HCT116 (cell line): ENCODE measurements around the gene CENPU. TPM values are rescaled to one million over a fixed set of nuclear protein-coding genes. Genes with fewer than 3 reads are reported as not detected.

ENCODE experiments used
- ATAC-seq: fragments of 200-7000 bp; cut with Tn5 transposase; 2 replicates; pipeline ENCODE4 v1.9.1; 2020; ENCODE audit warnings: mild to moderate bottlenecking, moderate library complexity
- BruUV-seq: library from RNA; stranded (reverse); fragments of 400-500 nt; replicated peaks from 2 replicates; lab custom pipeline; 2021; lab: Mats Ljungman, UMichigan
- CTCF ChIA-PET: fragments of 300-600 bp; sonication (Branson Sonifier 250); formaldehyde crosslinking; loops from one replicate; lab custom pipeline; 2021; ENCODE audit warnings: antibody characterized with exemption; lab: Charles Lee
- POLR2A ChIA-PET: fragments of 300-600, 350-600 bp; sonication (Branson Sonifier 250); formaldehyde crosslinking; loops from one replicate; lab custom pipeline; 2021; ENCODE audit warnings: antibody characterized with exemption; lab: Charles Lee
- RAD21 ChIA-PET, 2 experiments: fragments of 300-600 bp; sonication (Branson Sonifier 250); formaldehyde crosslinking; loops; one replicate each; lab custom pipeline; 2023; ENCODE audit warnings: low total read pairs in 2 of 2; ENCODE audit not compliant: uncharacterized antibody in 2 of 2, unreplicated experiment in 2 of 2, low non-redundant PET in 1 of 2; lab: Charles Lee
- DNase-seq: peaks from one replicate; pipeline ENCODE4 v3.0.0-alpha.2; 2010; ENCODE audit warnings: low read depth, low spot score
- H2AFZ ChIP-seq: fragments of 200-600 bp; shearing (Covaris generic), sonication (generic); 2 replicates; pipeline ENCODE4 v1.6.1; 2017; ENCODE audit warnings: low read depth, mixed run types, mixed read lengths, antibody characterized with exemption, low read length; ENCODE audit not compliant: poor library complexity, severe bottlenecking
- H3K27ac ChIP-seq: 2 replicates; pipeline ENCODE4 v1.5.1; 2012; ENCODE audit warnings: low read depth, low read length
- H3K27me3 ChIP-seq: fragments of 200-600 bp; sonication (generic); 2 replicates; pipeline ENCODE4 v1.6.1; 2016; ENCODE audit warnings: mixed run types, low read length, mixed read lengths; ENCODE audit not compliant: insufficient read depth
- H3K36me3 ChIP-seq, 2 experiments: fragments of 200-500 bp in 1 of 2; fragments of 200-600 bp in 1 of 2; sonication (Bioruptor generic) in 1 of 2; sonication (generic) in 1 of 2; 2 replicates each; pipeline versions ENCODE4 v1.5.1 to v1.6.1; 2014 to 2016; ENCODE audit warnings: low read length in 2 of 2, inconsistent platforms in 1 of 2, mixed read lengths in 1 of 2, mixed run types in 1 of 2; ENCODE audit not compliant: insufficient read depth in 2 of 2, control insufficient read depth in 1 of 2
- H3K4me1 ChIP-seq, 2 experiments: fragments of 200-600 bp in 1 of 2; sonication (generic) in 1 of 2; 2 replicates each; pipeline versions ENCODE4 v1.5.1 to v1.6.1; 2012 to 2017; ENCODE audit warnings: low read length in 2 of 2, inconsistent platforms in 1 of 2, mild to moderate bottlenecking in 1 of 2, mixed read lengths in 1 of 2, mixed run types in 1 of 2, moderate library complexity in 1 of 2; ENCODE audit not compliant: insufficient read depth in 2 of 2, control insufficient read depth in 1 of 2
- H3K4me2 ChIP-seq: fragments of 200-600 bp; sonication (generic); 2 replicates; pipeline ENCODE4 v1.6.1; 2017; ENCODE audit warnings: mixed run types, low read length, mixed read lengths
- H3K4me3 ChIP-seq, 2 experiments: fragments of 200-600 bp in 1 of 2; sonication (generic) in 1 of 2; replicated peaks in 1 of 2; 2 replicates each; pipeline ENCODE4 v1.5.1; 2011 to 2016; ENCODE audit warnings: low read length in 2 of 2, control low read depth in 1 of 2, low read depth in 1 of 2, mild to moderate bottlenecking in 1 of 2, mixed read lengths in 1 of 2, mixed run types in 1 of 2
- H3K79me2 ChIP-seq: fragments of 200-600 bp; sonication (generic); 2 replicates; pipeline ENCODE4 v1.6.1; 2017; ENCODE audit warnings: mild to moderate bottlenecking, mixed run types, low read length, moderate library complexity, mixed read lengths; ENCODE audit not compliant: insufficient read depth
- H3K9ac ChIP-seq: fragments of 200-600 bp; sonication (generic); 2 replicates; pipeline ENCODE4 v1.6.1; 2016; ENCODE audit warnings: low read length, mixed read lengths
- H3K9me2 ChIP-seq: fragments of 200-600 bp; sonication (generic), shearing (Covaris generic); 2 replicates; pipeline ENCODE4 v1.6.1; 2017; ENCODE audit warnings: mixed run types, mild to moderate bottlenecking, moderate library complexity; ENCODE audit not compliant: insufficient read depth
- H3K9me3 ChIP-seq, 2 experiments: fragments of 200-500 bp in 1 of 2; fragments of 200-600 bp in 1 of 2; sonication (Bioruptor generic) in 1 of 2; sonication (generic) in 1 of 2; 2 replicates each; pipeline ENCODE4 v1.6.1; 2014 to 2017; ENCODE audit warnings: low read length in 2 of 2, mixed read lengths in 2 of 2, inconsistent platforms in 1 of 2, low read depth in 1 of 2, mild to moderate bottlenecking in 1 of 2, mixed run types in 1 of 2, moderate library complexity in 1 of 2; ENCODE audit not compliant: control insufficient read depth in 1 of 2, insufficient read depth in 1 of 2
- H4K20me1 ChIP-seq: fragments of 200-600 bp; sonication (generic), shearing (Covaris generic); 2 replicates; pipeline ENCODE4 v1.6.1; 2017; ENCODE audit warnings: mixed run types, mild to moderate bottlenecking, moderate library complexity; ENCODE audit not compliant: insufficient read depth
- CBX3 ChIP-seq: IDR thresholded peaks from 2 replicates; pipeline ENCODE4 v1.6.1; 2012; ENCODE audit warnings: low read depth
- CEBPB ChIP-seq: IDR thresholded peaks from 2 replicates; pipeline ENCODE4 v1.6.1; 2012; ENCODE audit warnings: low read depth
- EGR1 ChIP-seq: IDR thresholded peaks from 2 replicates; pipeline ENCODE4 v1.6.1; 2012; ENCODE audit warnings: low read depth
- EZH2 ChIP-seq: fragments of 200-600 bp; sonication (generic); IDR thresholded peaks from 2 replicates; pipeline ENCODE4 v1.6.1; 2017; ENCODE audit warnings: antibody characterized with exemption, mixed run types
- EZH2phosphoT487 ChIP-seq: fragments of 200-600 bp; IDR thresholded peaks from 2 replicates; pipeline ENCODE4 v1.6.1; 2018; ENCODE audit warnings: antibody characterized with exemption, borderline replicate concordance
- FOSL1 ChIP-seq: IDR thresholded peaks from 2 replicates; pipeline ENCODE4 v1.6.1; 2012; ENCODE audit warnings: low read depth
- JUND ChIP-seq: IDR thresholded peaks from 2 replicates; pipeline ENCODE4 v1.6.1; 2012
- POLR2A ChIP-seq: IDR thresholded peaks from 2 replicates; pipeline ENCODE4 v1.7.0; 2011; ENCODE audit warnings: borderline replicate concordance; ENCODE audit not compliant: insufficient read depth, insufficient read length; ENCODE audit errors: extremely low read depth
- SIN3A ChIP-seq: IDR thresholded peaks from 2 replicates; pipeline ENCODE4 v1.6.1; 2012; ENCODE audit warnings: low read depth
- SP1 ChIP-seq: IDR thresholded peaks from 2 replicates; pipeline ENCODE4 v1.6.1; 2012; ENCODE audit warnings: low read depth
- TCF7L2 ChIP-seq: IDR thresholded peaks from 2 replicates; pipeline ENCODE4 v1.7.0; 2011; ENCODE audit warnings: borderline replicate concordance, inconsistent platforms; ENCODE audit not compliant: insufficient read depth, insufficient read length; ENCODE audit errors: extremely low read depth
- ZNF274 ChIP-seq: fragments of 200-500 bp; sonication (Bioruptor generic); IDR thresholded peaks from 2 replicates; pipeline ENCODE4 v1.6.1; 2014; ENCODE audit warnings: mild to moderate bottlenecking, low read depth, low read length, inconsistent platforms
- intact Hi-C: fragments of 100-400 bp; cut with micrococcal nuclease; formaldehyde crosslinking; loops from 2 replicates; pipeline ENCODE4 v1.10.0; 2022
- total RNA-seq: library from RNA; stranded (reverse); gene quantifications from one replicate; pipeline ENCODE4 v1.2.1, GENCODE V29; 2021; ENCODE audit not compliant: unreplicated experiment
- TF ChIP-seq, protein P1 (sequence below), 3 experiments: fragments of 200-600 bp in 1 of 3; sonication (generic) in 1 of 3; IDR thresholded peaks in 2 of 3; conservative IDR thresholded peaks in 1 of 3; 2 replicates each; pipeline ENCODE4 v1.5.1; 2012 to 2017; ENCODE audit warnings: low read depth in 2 of 3, low read length in 2 of 3, antibody characterized with exemption in 1 of 3, borderline replicate concordance in 1 of 3, control low read depth in 1 of 3, mild to moderate bottlenecking in 1 of 3, mixed read lengths in 1 of 3, mixed run types in 1 of 3, moderate library complexity in 1 of 3; ENCODE audit not compliant: insufficient read depth in 1 of 3
- TF ChIP-seq, protein P2 (sequence below): IDR thresholded peaks from 2 replicates; pipeline ENCODE4 v1.6.1; 2012; ENCODE audit warnings: low read depth
- TF ChIP-seq, protein P3 (sequence below): IDR thresholded peaks from 2 replicates; pipeline ENCODE4 v1.6.1; 2012

The CENPU gene
- total RNA-seq, 1 experiment from 2014 or later = 28.2 TPM

DNA sequence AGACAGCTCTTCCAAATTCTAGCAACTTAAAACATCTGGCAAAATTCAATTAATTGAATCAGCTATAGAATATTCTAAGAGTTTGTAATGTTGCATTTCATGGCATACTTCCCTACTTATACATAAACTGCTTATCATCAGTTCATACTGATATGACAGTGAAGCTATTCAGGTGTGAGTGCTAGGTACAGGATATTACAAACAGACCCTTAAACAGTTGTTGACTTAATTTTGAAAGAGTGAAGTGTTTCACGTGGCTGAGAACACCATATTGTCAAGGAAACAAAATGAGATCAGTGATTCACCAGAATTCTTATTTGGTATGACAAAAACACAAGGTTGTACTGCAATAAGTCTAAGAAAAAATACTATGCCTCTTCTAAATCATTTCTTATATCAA, 27.4 kb downstream of the CENPU start:
- Histone ChIP-seq H3K9me2 (no peaks in the 10 kb centered on the region), H3K4me3 (no peak overlapping the region), H3K36me3 (no peaks in the 10 kb centered on the region; a peak in 1 of 4 replicates), H3K9ac (no peak overlapping the region), H3K9me3 (no peaks in the 10 kb centered on the region), H3K79me2 (no peaks in the 10 kb centered on the region), H3K4me1 (no peaks in the 10 kb centered on the region), H2AFZ (no peak overlapping the region), H3K4me2 (no peak overlapping the region), H3K27ac (no peak overlapping the region), H3K27me3 (no peaks in the 10 kb centered on the region), H4K20me1 (no peaks in the 10 kb centered on the region)
- POLR2A ChIA-PET = no interaction called here
- BruUV-seq = no TSS peak
- RAD21 ChIA-PET = no interaction called here
- no peak for TF ChIP-seq CBX3
- CTCF ChIA-PET = no interaction called here
- intact Hi-C loops = no loop called here
- no peak for DNase-seq
- ATAC-seq = no peak

DNA sequence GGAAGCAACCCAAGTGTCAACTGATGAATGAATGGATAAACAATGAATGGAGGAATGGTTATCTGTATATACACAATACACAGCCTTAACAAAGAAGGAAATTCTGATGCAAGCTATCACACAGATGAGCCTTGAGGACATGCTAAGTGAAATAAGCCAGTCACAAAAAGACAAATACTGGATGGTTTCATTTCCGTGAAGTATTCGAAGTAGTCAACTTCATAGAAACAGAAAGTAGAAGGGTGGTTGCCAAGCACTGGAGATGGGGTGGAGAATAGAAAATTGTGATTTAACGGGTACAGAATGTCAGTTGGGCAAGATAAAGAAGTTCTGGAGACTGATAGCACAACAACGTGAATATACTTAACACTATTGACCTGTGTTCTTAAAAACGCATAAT, 28.2 kb downstream of the CENPU start:
- H4K20me1 ChIP-seq = no peaks in the 10 kb centered on the region
- no peak overlapping the region for H3K4me3 ChIP-seq
- H3K9me2 ChIP-seq = no peaks in the 10 kb centered on the region
- no peaks in the 10 kb centered on the region for H3K27me3 ChIP-seq
- TF ChIP-seq, protein P1, sequence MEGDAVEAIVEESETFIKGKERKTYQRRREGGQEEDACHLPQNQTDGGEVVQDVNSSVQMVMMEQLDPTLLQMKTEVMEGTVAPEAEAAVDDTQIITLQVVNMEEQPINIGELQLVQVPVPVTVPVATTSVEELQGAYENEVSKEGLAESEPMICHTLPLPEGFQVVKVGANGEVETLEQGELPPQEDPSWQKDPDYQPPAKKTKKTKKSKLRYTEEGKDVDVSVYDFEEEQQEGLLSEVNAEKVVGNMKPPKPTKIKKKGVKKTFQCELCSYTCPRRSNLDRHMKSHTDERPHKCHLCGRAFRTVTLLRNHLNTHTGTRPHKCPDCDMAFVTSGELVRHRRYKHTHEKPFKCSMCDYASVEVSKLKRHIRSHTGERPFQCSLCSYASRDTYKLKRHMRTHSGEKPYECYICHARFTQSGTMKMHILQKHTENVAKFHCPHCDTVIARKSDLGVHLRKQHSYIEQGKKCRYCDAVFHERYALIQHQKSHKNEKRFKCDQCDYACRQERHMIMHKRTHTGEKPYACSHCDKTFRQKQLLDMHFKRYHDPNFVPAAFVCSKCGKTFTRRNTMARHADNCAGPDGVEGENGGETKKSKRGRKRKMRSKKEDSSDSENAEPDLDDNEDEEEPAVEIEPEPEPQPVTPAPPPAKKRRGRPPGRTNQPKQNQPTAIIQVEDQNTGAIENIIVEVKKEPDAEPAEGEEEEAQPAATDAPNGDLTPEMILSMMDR (IDR thresholded peaks at IDR 0.05 in 2 of 3, conservative IDR thresholded peaks at IDR 0.05 in 1 of 3; ENCODE audit: borderline replicate concordance in 1 of 3, insufficient read depth in 1 of 3, low read depth in 2 of 3, low read length in 2 of 3) = no peak
- TF ChIP-seq SP1 (no peak), CBX3 (no peak), JUND (no peak), EZH2 (no peak), ZNF274 (no peak), CEBPB (no peak), POLR2A (no peak), EZH2phosphoT487 (no peak), SIN3A (no peak), EGR1 (no peak), TCF7L2 (no peak), FOSL1 (no peak)
- TF ChIP-seq, protein P2, sequence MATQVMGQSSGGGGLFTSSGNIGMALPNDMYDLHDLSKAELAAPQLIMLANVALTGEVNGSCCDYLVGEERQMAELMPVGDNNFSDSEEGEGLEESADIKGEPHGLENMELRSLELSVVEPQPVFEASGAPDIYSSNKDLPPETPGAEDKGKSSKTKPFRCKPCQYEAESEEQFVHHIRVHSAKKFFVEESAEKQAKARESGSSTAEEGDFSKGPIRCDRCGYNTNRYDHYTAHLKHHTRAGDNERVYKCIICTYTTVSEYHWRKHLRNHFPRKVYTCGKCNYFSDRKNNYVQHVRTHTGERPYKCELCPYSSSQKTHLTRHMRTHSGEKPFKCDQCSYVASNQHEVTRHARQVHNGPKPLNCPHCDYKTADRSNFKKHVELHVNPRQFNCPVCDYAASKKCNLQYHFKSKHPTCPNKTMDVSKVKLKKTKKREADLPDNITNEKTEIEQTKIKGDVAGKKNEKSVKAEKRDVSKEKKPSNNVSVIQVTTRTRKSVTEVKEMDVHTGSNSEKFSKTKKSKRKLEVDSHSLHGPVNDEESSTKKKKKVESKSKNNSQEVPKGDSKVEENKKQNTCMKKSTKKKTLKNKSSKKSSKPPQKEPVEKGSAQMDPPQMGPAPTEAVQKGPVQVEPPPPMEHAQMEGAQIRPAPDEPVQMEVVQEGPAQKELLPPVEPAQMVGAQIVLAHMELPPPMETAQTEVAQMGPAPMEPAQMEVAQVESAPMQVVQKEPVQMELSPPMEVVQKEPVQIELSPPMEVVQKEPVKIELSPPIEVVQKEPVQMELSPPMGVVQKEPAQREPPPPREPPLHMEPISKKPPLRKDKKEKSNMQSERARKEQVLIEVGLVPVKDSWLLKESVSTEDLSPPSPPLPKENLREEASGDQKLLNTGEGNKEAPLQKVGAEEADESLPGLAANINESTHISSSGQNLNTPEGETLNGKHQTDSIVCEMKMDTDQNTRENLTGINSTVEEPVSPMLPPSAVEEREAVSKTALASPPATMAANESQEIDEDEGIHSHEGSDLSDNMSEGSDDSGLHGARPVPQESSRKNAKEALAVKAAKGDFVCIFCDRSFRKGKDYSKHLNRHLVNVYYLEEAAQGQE = no peak
- TF ChIP-seq, protein P3, sequence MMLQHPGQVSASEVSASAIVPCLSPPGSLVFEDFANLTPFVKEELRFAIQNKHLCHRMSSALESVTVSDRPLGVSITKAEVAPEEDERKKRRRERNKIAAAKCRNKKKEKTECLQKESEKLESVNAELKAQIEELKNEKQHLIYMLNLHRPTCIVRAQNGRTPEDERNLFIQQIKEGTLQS = no peak
- no peaks in the 10 kb centered on the region for H3K4me1 ChIP-seq
- ChIA-PET POLR2A (no interaction called here), CTCF (no interaction called here), RAD21 (no interaction called here)
- no peaks in the 10 kb centered on the region for H3K79me2 ChIP-seq
- no peaks in the 10 kb centered on the region for H3K9me3 ChIP-seq
- no peak overlapping the region for H3K9ac ChIP-seq
- intact Hi-C loops = no loop called here
- no peak overlapping the region for H3K4me2 ChIP-seq
- no peak for DNase-seq
- no peak overlapping the region for H3K27ac ChIP-seq
- ATAC-seq = no peak
- no peak overlapping the region for H2AFZ ChIP-seq
- H3K36me3 ChIP-seq = no peaks in the 10 kb centered on the region; a peak in 1 of 4 replicates
- BruUV-seq = no TSS peak
